Sigmoid colon (tissue), 7 donors: Measurements from ENCODE around the gene ASB4. TPM values are rescaled to one million over a fixed set of nuclear protein-coding genes. Genes with fewer than 3 reads are reported as not detected.

Experiments
- DNase-seq: peaks from one replicate; pipeline ENCODE4 v3.0.0-alpha.2; 2019
- H3K27ac ChIP-seq, 4 donors: fragments of 200-600 bp; sonication (generic); one replicate each; pipeline ENCODE4 v1.5.1; 2016 to 2019; ENCODE audit warnings: mild to moderate bottlenecking in 1 of 4
- H3K27me3 ChIP-seq, 3 donors: fragments of 200-600 bp; sonication (generic); one replicate each; pipeline ENCODE4 v1.5.1; 2019; ENCODE audit warnings: mild to moderate bottlenecking in 1 of 3
- H3K36me3 ChIP-seq, 4 donors: fragments of 200-600 bp; sonication (generic); one replicate each; pipeline ENCODE4 v1.5.1; 2016 to 2019
- H3K4me1 ChIP-seq, 4 donors: fragments of 200-600 bp; sonication (generic); one replicate each; pipeline ENCODE4 v1.5.1; 2017 to 2019
- H3K4me3 ChIP-seq, 4 donors: fragments of 200-600 bp; sonication (generic); one replicate each; pipeline ENCODE4 v1.5.1; 2017 to 2019; ENCODE audit warnings: mild to moderate bottlenecking in 2 of 4, moderate library complexity in 1 of 4
- H3K9me3 ChIP-seq, 4 donors: fragments of 200-600 bp in 3 of 4; sonication (generic) in 3 of 4; one replicate each; pipeline versions ENCODE4 v1.5.1 to v1.6.1; 2013 to 2019
- EP300 ChIP-seq, 4 donors: sonication (generic); formaldehyde crosslinking; IDR thresholded peaks; one replicate each; pipeline ENCODE4 v1.6.1; 2017; ENCODE audit warnings: antibody characterized with exemption in 4 of 4
- POLR2A ChIP-seq, 2 donors: fragments of 450-650 bp; IDR thresholded peaks; one replicate each; pipeline ENCODE4 v1.6.1; 2016; ENCODE audit warnings: antibody characterized with exemption in 2 of 2, mild to moderate bottlenecking in 2 of 2, moderate library complexity in 2 of 2
- POLR2AphosphoS5 ChIP-seq, 4 donors: sonication (generic); formaldehyde crosslinking; IDR thresholded peaks; one replicate each; pipeline ENCODE4 v1.6.1; 2017; ENCODE audit warnings: antibody characterized with exemption in 4 of 4
- WGBS, 2 donors: extraction: QIAGEN DNeasy Blood & Tissue Kit; methylation state at CpG; one replicate each; pipeline ENCODE4 v1.1.7; 2013; 5-methylcytosine and 5-hydroxymethylcytosine counted together
- intact Hi-C: fragments of 100-400 bp; cut with DNase I; formaldehyde crosslinking; loops from one replicate; pipeline ENCODE4 v1.15.1; 2023
- polyA plus RNA-seq, 3 donors: library from polyadenylated mRNA; stranded (reverse); fragments of 200-250 nt; gene quantifications; one replicate each; pipeline ENCODE4 v1.2.3, GENCODE V29; 2013
- total RNA-seq, 4 donors: library from RNA; depleted of rRNA; stranded (reverse); fragments of >200 nt; gene quantifications; one replicate each; pipeline ENCODE4 v1.1.0, GENCODE V29; 2016
- TF ChIP-seq, protein P1 (sequence below), 4 experiments: fragments of 450-650 bp in 3 of 4; fragments of 200-600 bp in 1 of 4; IDR thresholded peaks; one replicate each; pipeline ENCODE4 v1.5.1; 2016 to 2019; ENCODE audit warnings: antibody characterized with exemption in 4 of 4, mild to moderate bottlenecking in 3 of 4, moderate library complexity in 2 of 4
- donor health status: healthy with polysubstance abuse.
- donor health status: Bipolar disorder and iron deficiency.
- donor health status: healthy.

The ASB4 gene
- total and polyA plus RNA-seq, 7 donors = 0.19 TPM; not detected in 6

DNA sequence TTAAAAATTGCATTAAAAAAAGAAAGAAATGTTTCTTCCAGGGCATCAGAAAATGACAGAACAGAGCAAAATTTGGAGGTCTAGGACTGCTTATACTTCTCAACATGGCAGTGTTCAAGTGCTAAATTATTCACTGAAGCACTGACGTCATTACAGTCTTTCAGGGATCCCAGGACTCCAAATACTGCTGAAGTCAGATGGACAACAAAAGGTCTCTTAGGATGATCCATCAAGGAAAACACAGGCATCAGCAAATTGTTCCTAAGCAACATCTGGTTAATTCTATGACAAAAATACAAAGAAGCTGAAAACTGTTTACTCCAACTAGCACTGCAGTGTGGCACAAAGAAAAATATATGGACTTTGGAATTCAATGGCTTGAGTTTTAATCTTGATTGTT lies 58.4 kb downstream of the ASB4 start:
- no peaks in the 10 kb centered on the region for H3K9me3 ChIP-seq
- no peak overlapping the region for H3K4me3 ChIP-seq
- H3K4me1 ChIP-seq = peaks cover 0 to 49% (median 42%) of the 10 kb centered on the region in 4 donors
- H3K27me3 ChIP-seq = no peaks in the 10 kb centered on the region
- TF ChIP-seq, protein P1, sequence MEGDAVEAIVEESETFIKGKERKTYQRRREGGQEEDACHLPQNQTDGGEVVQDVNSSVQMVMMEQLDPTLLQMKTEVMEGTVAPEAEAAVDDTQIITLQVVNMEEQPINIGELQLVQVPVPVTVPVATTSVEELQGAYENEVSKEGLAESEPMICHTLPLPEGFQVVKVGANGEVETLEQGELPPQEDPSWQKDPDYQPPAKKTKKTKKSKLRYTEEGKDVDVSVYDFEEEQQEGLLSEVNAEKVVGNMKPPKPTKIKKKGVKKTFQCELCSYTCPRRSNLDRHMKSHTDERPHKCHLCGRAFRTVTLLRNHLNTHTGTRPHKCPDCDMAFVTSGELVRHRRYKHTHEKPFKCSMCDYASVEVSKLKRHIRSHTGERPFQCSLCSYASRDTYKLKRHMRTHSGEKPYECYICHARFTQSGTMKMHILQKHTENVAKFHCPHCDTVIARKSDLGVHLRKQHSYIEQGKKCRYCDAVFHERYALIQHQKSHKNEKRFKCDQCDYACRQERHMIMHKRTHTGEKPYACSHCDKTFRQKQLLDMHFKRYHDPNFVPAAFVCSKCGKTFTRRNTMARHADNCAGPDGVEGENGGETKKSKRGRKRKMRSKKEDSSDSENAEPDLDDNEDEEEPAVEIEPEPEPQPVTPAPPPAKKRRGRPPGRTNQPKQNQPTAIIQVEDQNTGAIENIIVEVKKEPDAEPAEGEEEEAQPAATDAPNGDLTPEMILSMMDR (IDR thresholded peaks at IDR 0.05) = no peak
- TF ChIP-seq EP300 (IDR thresholded peaks at IDR 0.05) (no peak), POLR2A (IDR thresholded peaks at IDR 0.05) (no peak), POLR2AphosphoS5 (IDR thresholded peaks at IDR 0.05) (no peak)
- no peak for DNase-seq
- H3K36me3 ChIP-seq = no peaks in the 10 kb centered on the region
- WGBS, 2 donors = 79 to 83% methylated on average over 1 of the region's 1 CpG
- peak overlapping the region in 3 of 4 donors; percentile 92 to 95 (median 95) for H3K27ac ChIP-seq
- intact Hi-C loops = loop anchor here (2.0 to 10.0 kb wide), 2 partner anchors 141 to 231 kb away; partner anchors contain the start of gene DYNC1I1

GRCh38 chr7:95545007-95545615 lies 59.4 kb downstream of the ASB4 start:
- peak; percentile 83 for DNase-seq
- no peaks in the 10 kb centered on the region for H3K9me3 ChIP-seq
- no peaks in the 10 kb centered on the region for H3K36me3 ChIP-seq
- H3K4me3 ChIP-seq = peak overlapping the region; percentile 12 to 42 (median 30)
- WGBS, 2 donors = 3 to 20% methylated on average over 3 of the region's 3 CpGs
- TF ChIP-seq POLR2AphosphoS5 (IDR thresholded peaks at IDR 0.05) (peak in 3 of 4 donors; percentile 51 to 65 (median 59)), EP300 (IDR thresholded peaks at IDR 0.05) (no peak), POLR2A (IDR thresholded peaks at IDR 0.05) (no peak)
- TF ChIP-seq, protein P1 (IDR thresholded peaks at IDR 0.05) = peak in 3 of 4 experiments; percentile 67 to 78 (median 77)
- intact Hi-C loops = loop anchor here (2.0 to 10.0 kb wide), 2 partner anchors 140 to 230 kb away; partner anchors contain the start of gene DYNC1I1
- peak overlapping the region; percentile 89 to 95 (median 94) for H3K27ac ChIP-seq
- H3K4me1 ChIP-seq = peaks cover 0 to 58% (median 49%) of the 10 kb centered on the region in 4 donors
- H3K27me3 ChIP-seq = no peaks in the 10 kb centered on the region

- H3K4me3 ChIP-seq = peak overlapping the region; percentile 12 to 42 (median 30)
- no peaks in the 10 kb centered on the region for H3K9me3 ChIP-seq
- peaks cover 0 to 63% (median 54%) of the 10 kb centered on the region in 4 donors for H3K4me1 ChIP-seq
- 89 to 94% methylated on average over 1 of the region's 1 CpG for WGBS, 2 donors
- TF ChIP-seq, protein P1 (IDR thresholded peaks at IDR 0.05) = no peak
- TF ChIP-seq POLR2AphosphoS5 (IDR thresholded peaks at IDR 0.05) (no peak), EP300 (IDR thresholded peaks at IDR 0.05) (no peak)
- peak overlapping the region; percentile 89 to 95 (median 94) for H3K27ac ChIP-seq
- DNase-seq = no peak
- intact Hi-C loops = loop anchor here (2.0 to 10.0 kb wide), 2 partner anchors 139 to 229 kb away; partner anchors contain the start of gene DYNC1I1
- H3K36me3 ChIP-seq = no peaks in the 10 kb centered on the region
- no peaks in the 10 kb centered on the region for H3K27me3 ChIP-seq
Measured at GRCh38 chr7:95545673-95546072, 59.9 kb downstream of the ASB4 start.

GRCh38 chr7:95546647-95547046 lies 60.9 kb downstream of the ASB4 start:
- H3K9me3 ChIP-seq = no peaks in the 10 kb centered on the region
- DNase-seq = no peak
- H3K27ac ChIP-seq = peak overlapping the region; percentile 89 to 95 (median 94)
- H3K36me3 ChIP-seq = no peaks in the 10 kb centered on the region
- peaks cover 0 to 73% (median 64%) of the 10 kb centered on the region in 4 donors for H3K4me1 ChIP-seq
- TF ChIP-seq POLR2A (IDR thresholded peaks at IDR 0.05) (no peak), POLR2AphosphoS5 (IDR thresholded peaks at IDR 0.05) (no peak)
- TF ChIP-seq, protein P1 (IDR thresholded peaks at IDR 0.05) = no peak
- 77 to 81% methylated on average over 4 of the region's 4 CpGs for WGBS, 2 donors
- intact Hi-C loops = loop anchor here (10.0 kb wide), 1 partner anchor 228 kb away; the partner anchor contains the start of gene DYNC1I1
- H3K27me3 ChIP-seq = no peaks in the 10 kb centered on the region
- peak overlapping the region in 1 of 4 donors; percentile 6 for H3K4me3 ChIP-seq
